Osteoblast (primary cell): ENCODE measurements around the gene TAC3. TPM values are rescaled to one million over a fixed set of nuclear protein-coding genes. Genes with fewer than 3 reads are reported as not detected.
"Not testable (repeated sequence)": the region's sequence is repeated elsewhere in the genome, so short reads cannot be mapped to it uniquely, and the experiment has no call there.

ENCODE experiments used
- DNase-seq: peaks from one replicate; pipeline ENCODE4 v3.0.0; 2011; ENCODE audit warnings: low spot score, mixed read lengths; ENCODE audit not compliant: insufficient read length; ENCODE audit errors: missing footprints
- H2AFZ ChIP-seq: 2 replicates; pipeline ENCODE4 v1.6.0; 2011; ENCODE audit warnings: mild to moderate bottlenecking, low read length
- H3K27ac ChIP-seq: 2 replicates; pipeline ENCODE4 v1.5.1; 2011; ENCODE audit warnings: mild to moderate bottlenecking, low read depth, low read length, moderate library complexity
- H3K27me3 ChIP-seq: 2 replicates; pipeline ENCODE4 v1.6.0; 2012; ENCODE audit warnings: mild to moderate bottlenecking, control low read depth, inconsistent platforms, low read length, moderate library complexity; ENCODE audit not compliant: insufficient read depth
- H3K36me3 ChIP-seq: 2 replicates; pipeline ENCODE4 v1.5.1; 2011; ENCODE audit warnings: mild to moderate bottlenecking, low read length, control low read depth, moderate library complexity; ENCODE audit not compliant: insufficient read depth
- H3K4me1 ChIP-seq: 2 replicates; pipeline ENCODE4 v1.5.1; 2011; ENCODE audit warnings: mild to moderate bottlenecking, low read length, control low read depth, moderate library complexity; ENCODE audit not compliant: insufficient read depth
- H3K4me2 ChIP-seq: 2 replicates; pipeline ENCODE4 v1.6.0; 2011; ENCODE audit warnings: mild to moderate bottlenecking, low read length; ENCODE audit not compliant: insufficient read depth
- H3K4me3 ChIP-seq: fragments of 200-600 bp; sonication (generic); 3 replicates; pipeline ENCODE4 v1.5.1; 2012; ENCODE audit warnings: mild to moderate bottlenecking, low read length, inconsistent platforms; ENCODE audit not compliant: insufficient read depth
- H3K79me2 ChIP-seq: 2 replicates; pipeline ENCODE4 v1.6.0; 2012; ENCODE audit warnings: mild to moderate bottlenecking, low read length, control low read depth, inconsistent platforms; ENCODE audit not compliant: insufficient read depth
- H3K9me3 ChIP-seq: 2 replicates; pipeline ENCODE4 v1.5.1; 2011; ENCODE audit warnings: low read depth, low read length, control low read depth
- H4K20me1 ChIP-seq: 2 replicates; pipeline ENCODE4 v1.6.0; 2012; ENCODE audit warnings: mild to moderate bottlenecking, low read length, control low read depth; ENCODE audit not compliant: insufficient read depth
- total RNA-seq: library from RNA; depleted of rRNA; stranded (reverse); fragments of >200 nt; gene quantifications from 2 replicates; pipeline ENCODE4 v1.2.3, GENCODE V29; 2012
- TF ChIP-seq, protein P1 (sequence below): IDR thresholded peaks from 2 replicates; pipeline ENCODE4 v1.5.1; 2011; ENCODE audit warnings: mild to moderate bottlenecking, low read depth, low read length, moderate library complexity; ENCODE audit errors: extremely low read depth

The TAC3 gene
- total RNA-seq, 1 donor = not detected

- Histone ChIP-seq H3K4me1 (no peaks in the 10 kb centered on the region), H3K36me3 (no peaks in the 10 kb centered on the region), H3K27ac (no peak overlapping the region), H3K9me3 (no peaks in the 10 kb centered on the region), H3K4me2 (no peak overlapping the region), H3K4me3 (no peak overlapping the region), H3K27me3 (no peaks in the 10 kb centered on the region), H3K79me2 (no peaks in the 10 kb centered on the region), H4K20me1 (no peaks in the 10 kb centered on the region), H2AFZ (no peak overlapping the region)
- no peak for DNase-seq
- TF ChIP-seq, protein P1, sequence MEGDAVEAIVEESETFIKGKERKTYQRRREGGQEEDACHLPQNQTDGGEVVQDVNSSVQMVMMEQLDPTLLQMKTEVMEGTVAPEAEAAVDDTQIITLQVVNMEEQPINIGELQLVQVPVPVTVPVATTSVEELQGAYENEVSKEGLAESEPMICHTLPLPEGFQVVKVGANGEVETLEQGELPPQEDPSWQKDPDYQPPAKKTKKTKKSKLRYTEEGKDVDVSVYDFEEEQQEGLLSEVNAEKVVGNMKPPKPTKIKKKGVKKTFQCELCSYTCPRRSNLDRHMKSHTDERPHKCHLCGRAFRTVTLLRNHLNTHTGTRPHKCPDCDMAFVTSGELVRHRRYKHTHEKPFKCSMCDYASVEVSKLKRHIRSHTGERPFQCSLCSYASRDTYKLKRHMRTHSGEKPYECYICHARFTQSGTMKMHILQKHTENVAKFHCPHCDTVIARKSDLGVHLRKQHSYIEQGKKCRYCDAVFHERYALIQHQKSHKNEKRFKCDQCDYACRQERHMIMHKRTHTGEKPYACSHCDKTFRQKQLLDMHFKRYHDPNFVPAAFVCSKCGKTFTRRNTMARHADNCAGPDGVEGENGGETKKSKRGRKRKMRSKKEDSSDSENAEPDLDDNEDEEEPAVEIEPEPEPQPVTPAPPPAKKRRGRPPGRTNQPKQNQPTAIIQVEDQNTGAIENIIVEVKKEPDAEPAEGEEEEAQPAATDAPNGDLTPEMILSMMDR = no peak
These were observed 36.7 kb downstream of the TAC3 start for GRCh38 chr12:56979628-56980027.

DNA sequence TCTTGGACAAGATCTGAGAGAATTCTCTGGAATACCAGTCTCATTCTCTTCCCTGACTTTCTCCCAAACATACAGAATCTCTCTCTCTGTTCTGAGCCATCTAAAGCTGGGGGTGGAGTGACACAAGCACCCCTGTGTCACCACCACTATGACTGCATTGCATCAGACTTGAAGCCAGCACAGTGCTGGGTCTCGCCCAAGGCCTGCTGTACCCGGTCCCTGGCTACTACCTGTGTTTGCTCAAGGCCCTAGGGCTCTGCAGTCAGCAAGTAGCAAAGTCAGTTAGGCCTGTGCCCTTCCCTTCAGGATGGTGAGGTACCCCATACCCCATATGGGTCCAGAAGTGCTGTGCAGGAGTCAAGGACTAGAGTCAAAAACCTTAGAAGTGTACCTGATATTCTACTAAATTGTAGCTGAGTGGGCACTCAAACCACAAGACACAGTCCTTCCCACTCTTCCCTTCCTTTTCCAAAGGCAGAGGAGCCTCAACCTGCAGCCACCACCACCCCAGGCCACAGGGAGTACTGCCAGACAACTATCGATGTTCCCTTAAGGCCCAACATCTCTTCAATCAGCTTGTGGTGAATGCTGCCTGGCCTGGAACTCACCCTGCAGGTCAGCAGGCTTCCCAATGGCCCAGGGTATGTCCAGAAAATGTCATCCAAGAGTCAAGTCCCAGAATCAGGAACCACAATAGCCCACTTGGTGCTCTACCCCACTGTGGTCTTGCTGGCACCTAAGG lies 37.8 kb downstream of the TAC3 start:
- Histone ChIP-seq H2AFZ (no peak overlapping the region), H3K27ac (no peak overlapping the region), H3K9me3 (no peaks in the 10 kb centered on the region), H3K4me1 (no peaks in the 10 kb centered on the region), H4K20me1 (no peaks in the 10 kb centered on the region), H3K36me3 (no peaks in the 10 kb centered on the region), H3K4me2 (no peak overlapping the region), H3K79me2 (no peaks in the 10 kb centered on the region), H3K27me3 (no peaks in the 10 kb centered on the region), H3K4me3 (no peak overlapping the region)
- no peak for DNase-seq
- TF ChIP-seq, protein P1 = no peak

DNA sequence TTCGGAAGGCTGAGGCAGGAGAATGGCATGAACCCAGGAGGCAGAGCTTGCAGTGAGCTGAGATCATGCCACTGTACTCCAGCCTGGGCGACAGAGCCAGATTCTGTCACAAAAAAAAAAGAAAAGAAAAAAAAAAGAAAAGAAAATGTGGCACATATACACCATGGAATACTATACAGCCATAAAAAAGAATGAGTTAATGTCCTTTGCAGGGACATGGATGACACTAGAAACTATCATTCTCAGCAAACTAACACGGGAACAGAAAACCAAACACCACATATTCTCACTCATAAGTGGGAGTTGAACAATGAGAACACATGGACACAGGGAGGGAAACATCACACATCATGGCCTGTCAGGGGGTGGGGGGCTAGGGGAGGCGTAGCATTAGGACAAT lies 39.0 kb downstream of the TAC3 start:
- not testable (repeated sequence) for H3K4me1 ChIP-seq, H3K9me3 ChIP-seq, H4K20me1 ChIP-seq, DNase-seq, H3K4me2 ChIP-seq, H3K27me3 ChIP-seq, H3K27ac ChIP-seq, H2AFZ ChIP-seq, H3K79me2 ChIP-seq, H3K4me3 ChIP-seq, H3K36me3 ChIP-seq

DNA sequence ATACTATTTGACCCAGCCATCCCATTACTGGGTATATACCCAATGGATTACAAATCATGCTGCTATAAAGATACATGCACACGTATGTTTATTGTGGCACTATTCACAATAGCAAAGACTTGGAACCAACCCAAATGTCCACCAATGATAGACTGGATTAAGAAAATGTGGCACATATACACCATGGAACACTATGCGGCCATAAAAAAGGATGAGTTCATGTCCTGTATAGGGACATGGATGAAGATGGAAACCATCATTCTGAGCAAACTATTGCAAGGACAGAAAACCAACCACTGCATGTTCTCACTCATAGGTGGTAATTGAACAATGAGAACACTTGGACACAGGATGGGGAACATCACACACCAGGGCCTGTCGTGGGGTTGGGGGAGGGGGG lies 42.1 kb downstream of the TAC3 start:
- H3K79me2 ChIP-seq, H4K20me1 ChIP-seq, H3K4me2 ChIP-seq, H3K27me3 ChIP-seq, H3K4me3 ChIP-seq, H3K36me3 ChIP-seq, H3K27ac ChIP-seq, H3K9me3 ChIP-seq, H2AFZ ChIP-seq, H3K4me1 ChIP-seq, DNase-seq: not testable (repeated sequence)

DNA sequence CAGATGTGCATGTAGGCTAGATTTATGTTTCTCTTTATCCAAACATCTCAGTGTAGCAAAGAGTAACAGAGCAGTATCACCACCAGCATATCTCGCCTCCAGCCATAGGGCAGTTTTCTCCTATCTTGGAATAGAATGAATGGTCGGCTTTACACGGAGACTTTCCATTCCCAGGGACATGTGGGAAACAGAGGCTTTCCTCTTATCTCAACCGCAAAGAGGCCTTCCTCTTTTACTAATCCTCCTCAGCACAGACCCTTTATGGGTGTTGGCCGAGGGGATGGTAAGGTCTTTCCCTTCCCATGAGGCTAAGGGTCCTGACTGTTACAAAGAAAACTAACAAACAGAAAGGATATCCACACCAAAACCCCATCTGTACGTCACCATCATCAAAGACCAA lies 47.4 kb downstream of the TAC3 start:
- not testable (repeated sequence) for H2AFZ ChIP-seq, H3K9me3 ChIP-seq, H3K27ac ChIP-seq, H3K27me3 ChIP-seq, H3K79me2 ChIP-seq, H3K36me3 ChIP-seq, H3K4me2 ChIP-seq, H3K4me1 ChIP-seq, H4K20me1 ChIP-seq, DNase-seq, H3K4me3 ChIP-seq

GRCh38 chr12:56965997-56966642 lies 50.2 kb downstream of the TAC3 start:
- H3K27ac ChIP-seq, H3K4me1 ChIP-seq, DNase-seq, H4K20me1 ChIP-seq, H3K9me3 ChIP-seq, H3K36me3 ChIP-seq, H3K79me2 ChIP-seq, H2AFZ ChIP-seq, H3K27me3 ChIP-seq, H3K4me3 ChIP-seq, H3K4me2 ChIP-seq: not testable (repeated sequence)

GRCh38 chr12:56965124-56965523 lies 51.2 kb downstream of the TAC3 start:
- H3K9me3 ChIP-seq, H3K79me2 ChIP-seq, H2AFZ ChIP-seq, H4K20me1 ChIP-seq, DNase-seq, H3K4me1 ChIP-seq, H3K27ac ChIP-seq, H3K4me3 ChIP-seq, H3K4me2 ChIP-seq, H3K36me3 ChIP-seq, H3K27me3 ChIP-seq: not testable (repeated sequence)
